HG02943 (cell line): ENCODE measurements around the gene MBD5.
"Not testable (repeated sequence)": the region's sequence is repeated elsewhere in the genome, so short reads cannot be mapped to it uniquely, and the experiment has no call there.

Experiments used
- ATAC-seq: cut with Tn5 transposase; IDR thresholded peaks from one replicate; pipeline ENCODE4 v1.9.1; 2021; ENCODE audit warnings: mild to moderate bottlenecking, low read depth, moderate library complexity; ENCODE audit not compliant: unreplicated experiment

The MBD5 gene

GRCh38 chr2:148534416-148535204 lies 513.7 kb downstream of the MBD5 start:
- no peak for ATAC-seq

GRCh38 chr2:148538375-148538774 lies 517.5 kb downstream of the MBD5 start:
- no peak for ATAC-seq

DNA sequence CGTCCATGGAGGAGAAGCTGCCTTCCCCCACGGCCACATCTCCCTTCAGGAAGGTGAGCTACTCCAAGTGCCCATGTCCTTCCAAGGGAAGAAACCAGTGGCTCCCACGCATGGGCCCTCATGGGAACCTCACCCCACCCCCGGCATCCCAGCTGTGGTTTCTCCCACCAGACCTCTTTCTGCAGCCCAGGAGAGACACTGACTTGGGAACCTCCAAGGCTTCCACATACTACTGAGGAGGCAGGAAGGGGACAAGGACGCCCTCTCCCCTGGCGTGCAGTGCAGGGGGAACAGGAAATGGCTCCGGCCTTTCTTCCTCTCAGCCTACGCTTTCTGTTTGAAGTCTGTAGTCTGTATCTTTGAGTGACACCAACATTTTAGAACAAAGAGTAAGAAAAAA lies 519.1 kb downstream of the MBD5 start:
- no peak for ATAC-seq

DNA sequence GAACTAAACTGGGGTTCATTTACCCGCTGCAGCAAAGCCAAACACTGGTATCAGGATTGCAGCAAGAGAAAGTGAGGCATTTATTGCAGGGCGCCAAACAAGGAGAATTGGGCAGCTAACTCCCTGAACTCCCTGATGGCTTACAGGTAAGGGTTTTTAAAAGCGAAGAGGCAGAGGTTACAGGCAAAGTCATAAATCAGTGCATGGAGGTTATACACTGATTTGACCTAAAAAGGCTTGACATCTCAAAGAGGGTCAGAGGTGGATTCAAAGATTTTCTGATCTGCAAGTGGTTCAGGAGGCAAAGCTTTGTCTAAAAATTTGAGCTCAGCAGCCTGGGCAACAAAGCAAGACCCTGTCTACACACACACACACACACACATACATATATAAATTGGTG lies 520.9 kb downstream of the MBD5 start:
- ATAC-seq = no peak

- ATAC-seq = no peak
Observed at GRCh38 chr2:148542614-148543013, 521.7 kb downstream of the MBD5 start.

GRCh38 chr2:148543088-148543540 lies 522.2 kb downstream of the MBD5 start:
- ATAC-seq = not testable (repeated sequence)

- no peak for ATAC-seq
Observed at GRCh38 chr2:148545390-148546256, 524.7 kb downstream of the MBD5 start.

- no peak for ATAC-seq
Observed at GRCh38 chr2:148546270-148546669, 525.4 kb downstream of the MBD5 start.

DNA sequence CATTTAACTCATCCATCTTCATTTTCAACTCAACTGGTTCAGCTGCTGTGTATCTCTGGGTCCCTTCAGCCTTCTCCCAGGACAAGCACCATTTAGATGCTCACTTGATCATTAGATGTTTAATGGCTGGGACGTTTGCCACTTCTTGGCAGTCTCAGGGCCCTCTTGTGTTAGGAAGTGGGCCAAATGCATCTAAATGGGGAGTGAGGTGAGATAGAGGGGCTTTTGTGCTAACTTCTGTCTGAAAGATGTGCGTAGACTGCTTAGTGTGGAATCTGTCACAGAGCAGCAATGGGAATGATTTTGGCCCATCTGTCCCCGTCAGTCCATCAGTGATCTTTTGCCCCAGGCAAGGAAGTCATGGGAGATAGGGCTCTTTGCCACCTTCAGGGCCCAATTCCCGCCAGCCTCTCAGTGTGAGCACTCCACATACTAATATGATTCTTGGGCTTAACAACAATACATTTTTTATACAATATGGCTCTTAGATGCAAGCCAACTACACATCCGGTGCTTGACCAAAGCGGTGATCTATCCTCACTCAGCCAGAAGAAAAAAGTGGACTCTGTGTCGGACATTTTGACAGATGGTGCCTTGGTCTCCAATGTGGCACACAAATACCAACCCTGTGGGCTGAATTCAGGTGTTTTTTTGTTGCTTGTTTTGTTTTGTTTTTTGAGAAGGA lies 528.0 kb downstream of the MBD5 start:
- no peak for ATAC-seq

DNA sequence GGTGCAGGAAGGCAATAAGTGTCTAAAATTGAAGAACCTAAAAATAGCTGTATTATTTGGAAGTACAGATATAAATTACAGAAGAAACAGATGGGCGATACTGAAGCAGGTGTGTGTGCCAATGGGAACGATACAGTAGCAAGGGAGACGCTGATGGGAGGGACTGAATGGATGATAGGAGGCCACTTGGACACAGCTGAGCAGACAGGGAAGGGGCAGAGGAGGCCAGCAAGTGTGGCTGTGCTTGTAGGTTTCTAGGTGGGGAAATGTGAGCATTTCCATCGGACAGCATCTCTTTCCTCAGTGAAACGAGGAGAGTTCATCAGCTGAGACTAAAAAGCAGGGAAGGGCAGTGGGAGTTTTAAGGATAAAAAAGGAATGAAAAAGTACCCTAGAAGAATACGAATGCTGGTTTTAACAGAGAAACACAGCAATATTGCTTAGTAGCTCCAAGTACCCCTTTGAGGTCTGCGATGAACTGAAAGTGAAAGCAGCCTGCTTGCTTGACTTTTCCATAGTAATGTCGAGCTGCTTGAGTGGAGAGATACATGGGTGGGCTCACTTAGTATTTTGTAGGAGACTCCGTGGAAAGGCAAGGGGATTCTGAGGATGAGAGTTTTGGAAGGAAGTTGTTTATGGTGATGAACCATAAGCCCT lies 531.9 kb downstream of the MBD5 start:
- no peak for ATAC-seq

- ATAC-seq = no peak
Observed at GRCh38 chr2:148553332-148553887, 532.5 kb downstream of the MBD5 start.

GRCh38 chr2:148554459-148555247 lies 533.8 kb downstream of the MBD5 start:
- no peak for ATAC-seq

- ATAC-seq = no peak
Observed at GRCh38 chr2:148555622-148556294, 534.9 kb downstream of the MBD5 start.

GRCh38 chr2:148557844-148558436 lies 537.0 kb downstream of the MBD5 start:
- peak; percentile 75 for ATAC-seq

DNA sequence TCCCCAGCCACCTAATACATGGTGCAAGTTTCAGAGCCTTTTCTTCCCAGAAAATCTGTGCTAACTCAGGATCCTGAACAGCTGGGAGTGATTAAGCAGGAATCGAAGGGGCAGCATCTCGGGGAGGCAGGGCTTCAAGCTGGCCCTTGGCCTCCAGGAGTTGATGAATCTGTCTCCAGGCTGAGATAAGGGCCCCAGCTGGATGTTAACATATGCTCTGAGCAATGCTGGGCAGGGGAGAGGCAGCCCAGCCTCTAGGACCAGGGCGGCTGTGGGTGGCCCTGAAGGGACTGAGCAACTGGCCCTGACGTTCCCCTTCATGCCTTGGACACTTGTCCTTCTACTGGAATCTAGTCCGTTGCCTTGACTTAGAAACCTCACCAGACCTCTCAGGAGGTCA lies 539.6 kb downstream of the MBD5 start:
- no peak for ATAC-seq

DNA sequence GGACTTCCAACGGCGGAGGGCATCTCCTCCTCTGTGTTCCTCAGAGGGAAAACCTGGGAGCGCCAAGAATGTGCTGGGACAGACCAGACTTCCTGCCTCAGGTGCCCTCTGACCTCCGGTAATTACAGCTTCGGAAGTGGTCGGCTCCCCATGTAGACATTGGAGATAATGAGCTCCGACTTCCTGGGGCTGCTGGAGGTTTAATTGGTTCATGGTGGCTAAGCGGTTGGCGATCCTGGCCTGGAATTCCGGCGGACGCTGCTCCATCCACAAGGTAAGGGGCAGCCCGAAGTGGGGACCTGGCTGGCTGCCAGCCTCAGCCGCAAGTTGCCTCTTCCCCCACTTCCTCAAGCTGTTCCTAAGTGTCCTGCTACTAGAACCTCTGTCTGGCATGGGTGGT lies 540.5 kb downstream of the MBD5 start:
- ATAC-seq = no peak

DNA sequence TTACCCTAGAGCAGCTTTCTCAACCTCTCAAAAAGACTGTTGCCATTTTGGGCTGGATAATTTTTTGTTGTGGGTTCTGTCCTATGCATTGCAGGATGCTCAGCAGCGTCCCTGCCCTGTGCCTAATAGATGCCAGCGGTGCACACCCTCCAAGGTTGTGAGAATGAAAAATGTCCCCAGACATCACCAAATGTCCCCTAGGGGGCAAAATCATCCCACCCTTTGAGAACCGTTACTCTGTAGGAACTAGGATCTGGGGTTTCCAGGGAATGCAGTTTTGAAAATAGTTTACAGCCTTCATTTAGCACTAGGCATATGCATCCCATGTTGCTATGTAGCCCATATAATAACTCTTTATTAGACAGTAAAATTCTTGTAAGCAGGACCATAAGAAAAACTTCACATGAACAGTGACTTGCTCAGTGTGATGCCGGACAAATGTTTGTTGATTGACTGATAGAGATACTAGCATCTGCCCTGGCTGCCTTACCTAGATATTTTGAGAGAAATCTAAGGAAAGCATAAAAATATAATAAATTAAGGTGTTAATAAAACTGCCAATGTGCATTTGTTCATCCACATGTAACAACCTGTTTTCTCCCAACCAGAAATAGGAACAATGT lies 544.5 kb downstream of the MBD5 start:
- no peak for ATAC-seq
